GM18520 (cell line): ENCODE data around the gene DNAJB12.
"Not testable (repeated sequence)": the region's sequence is repeated elsewhere in the genome, so short reads cannot be mapped to it uniquely, and the experiment has no call there.

Experiments used
- ATAC-seq: cut with Tn5 transposase; IDR thresholded peaks from one replicate; pipeline ENCODE4 v1.9.1; 2021; ENCODE audit not compliant: unreplicated experiment

DNAJB12 gene

GRCh38 chr10:72354356-72355213 lies at the start of gene DNAJB12:
Gene DNAJB12, minus strand, starts transcription at chr10:72354919. Its CDS starts 22 bp downstream, at chr10:72354897.
- ATAC-seq = peak; percentile 76

- ATAC-seq = not testable (repeated sequence)
These were observed 40.9 kb upstream of the DNAJB12 start for GRCh38 chr10:72395581-72395980.

GRCh38 chr10:72392571-72392970 lies 37.9 kb upstream of the DNAJB12 start:
- no peak for ATAC-seq

- ATAC-seq = no peak
These were observed 36.0 kb upstream of the DNAJB12 start for GRCh38 chr10:72390764-72391163.

GRCh38 chr10:72389716-72390115 lies 35.0 kb upstream of the DNAJB12 start:
- no peak for ATAC-seq

- no peak for ATAC-seq
These were observed 34.3 kb upstream of the DNAJB12 start for GRCh38 chr10:72389014-72389413.

- ATAC-seq = no peak
These were observed 33.3 kb upstream of the DNAJB12 start for GRCh38 chr10:72388062-72388461.

- ATAC-seq = no peak
These were observed 32.3 kb upstream of the DNAJB12 start for GRCh38 chr10:72386916-72387586.

- no peak for ATAC-seq
These were observed 31.0 kb upstream of the DNAJB12 start for GRCh38 chr10:72385724-72386123.

- not testable (repeated sequence) for ATAC-seq
These were observed 30.3 kb upstream of the DNAJB12 start for GRCh38 chr10:72384982-72385381.

- no peak for ATAC-seq
These were observed 25.1 kb upstream of the DNAJB12 start for GRCh38 chr10:72379776-72380175.

- no peak for ATAC-seq
These were observed 24.3 kb upstream of the DNAJB12 start for GRCh38 chr10:72379062-72379461.

GRCh38 chr10:72375585-72375984 lies 20.9 kb upstream of the DNAJB12 start:
- no peak for ATAC-seq

GRCh38 chr10:72375173-72375572 lies 20.5 kb upstream of the DNAJB12 start:
- no peak for ATAC-seq

GRCh38 chr10:72370201-72370722 lies 15.5 kb upstream of the DNAJB12 start:
- no peak for ATAC-seq

- no peak for ATAC-seq
These were observed 12.7 kb upstream of the DNAJB12 start for GRCh38 chr10:72367301-72367960.

GRCh38 chr10:72365106-72365895 lies 10.6 kb upstream of the DNAJB12 start:
- no peak for ATAC-seq

- peak; percentile 90 for ATAC-seq
These were observed 9.6 kb upstream of the DNAJB12 start for GRCh38 chr10:72364239-72364777.

- ATAC-seq = no peak
These were observed 2.3 kb upstream of the DNAJB12 start for GRCh38 chr10:72356987-72357386.

- no peak for ATAC-seq
These were observed 1.4 kb upstream of the DNAJB12 start for GRCh38 chr10:72356115-72356514.
